HEK293 (cell line): Measurements from ENCODE around the gene ANKH.

Source experiments
- KLF10 ChIP-seq: fragments of 450-650 bp; IDR thresholded peaks from 2 replicates; pipeline ENCODE4 v1.5.1; 2018; ENCODE audit warnings: missing biosample characterization, mild to moderate bottlenecking, missing genetic modification characterization
- MEIS1 ChIP-seq: sonication (generic); formaldehyde crosslinking; IDR thresholded peaks from 2 replicates; pipeline ENCODE4 v1.8.1; 2022; ENCODE audit warnings: missing genetic modification reagents, mild to moderate bottlenecking, borderline replicate concordance
- MYNN ChIP-seq: fragments of 450-650 bp; formaldehyde crosslinking; IDR thresholded peaks from 2 replicates; pipeline ENCODE4 v1.5.1; 2016; ENCODE audit warnings: missing biosample characterization, missing genetic modification characterization, borderline replicate concordance
- ZBTB48 ChIP-seq: fragments of 450-650 bp; formaldehyde crosslinking; IDR thresholded peaks from 2 replicates; pipeline ENCODE4 v1.5.1; 2016; ENCODE audit warnings: missing biosample characterization, missing genetic modification characterization
- ZNF10 ChIP-seq: fragments of 450-650 bp; formaldehyde crosslinking; IDR thresholded peaks from 2 replicates; pipeline ENCODE4 v1.5.1; 2017; ENCODE audit warnings: missing biosample characterization, missing genetic modification characterization
- ZNF174 ChIP-seq: fragments of 450-650 bp; formaldehyde crosslinking; IDR thresholded peaks from 2 replicates; pipeline ENCODE4 v1.5.0; 2017; ENCODE audit warnings: missing biosample characterization, mild to moderate bottlenecking, missing genetic modification characterization
- ZNF274 ChIP-seq, 2 experiments: fragments of 200-500 bp in 1 of 2; fragments of 450-650 bp in 1 of 2; sonication (Bioruptor generic) in 1 of 2; formaldehyde crosslinking in 1 of 2; IDR thresholded peaks; 2 replicates each; pipeline versions ENCODE4 v1.5.1 to v1.6.1; 2014 to 2016; ENCODE audit warnings: borderline replicate concordance in 1 of 2, inconsistent platforms in 1 of 2, low read length in 1 of 2, missing biosample characterization in 1 of 2, missing genetic modification characterization in 1 of 2
- ZNF391 ChIP-seq: fragments of 450-650 bp; formaldehyde crosslinking; IDR thresholded peaks from 2 replicates; pipeline ENCODE4 v1.5.1; 2016; ENCODE audit warnings: low read depth, missing biosample characterization, missing genetic modification characterization, borderline replicate concordance
- ZNF510 ChIP-seq: fragments of 450-650 bp; formaldehyde crosslinking; IDR thresholded peaks from 2 replicates; pipeline ENCODE4 v1.5.1; 2018; ENCODE audit warnings: mild to moderate bottlenecking, missing genetic modification characterization, missing biosample characterization; ENCODE audit not compliant: insufficient replicate concordance
- ZNF768 ChIP-seq: fragments of 450-650 bp; formaldehyde crosslinking; IDR thresholded peaks from 2 replicates; pipeline ENCODE4 v1.5.1; 2018; ENCODE audit warnings: missing biosample characterization, mild to moderate bottlenecking, missing genetic modification characterization
- TF ChIP-seq, protein P1 (sequence below): fragments of 450-650 bp; formaldehyde crosslinking; IDR thresholded peaks from 2 replicates; pipeline ENCODE4 v1.5.1; 2016; ENCODE audit warnings: missing biosample characterization, missing genetic modification characterization
- TF ChIP-seq, protein P2 (sequence below): fragments of 450-650 bp; formaldehyde crosslinking; IDR thresholded peaks from 2 replicates; pipeline ENCODE4 v1.5.1; 2017; ENCODE audit warnings: missing biosample characterization, mild to moderate bottlenecking, missing genetic modification characterization, moderate library complexity
- TF ChIP-seq, protein P3 (sequence below): fragments of 450-650 bp; formaldehyde crosslinking; IDR thresholded peaks from 2 replicates; pipeline ENCODE4 v1.5.1; 2016; ENCODE audit warnings: missing biosample characterization, missing genetic modification characterization

DNA sequence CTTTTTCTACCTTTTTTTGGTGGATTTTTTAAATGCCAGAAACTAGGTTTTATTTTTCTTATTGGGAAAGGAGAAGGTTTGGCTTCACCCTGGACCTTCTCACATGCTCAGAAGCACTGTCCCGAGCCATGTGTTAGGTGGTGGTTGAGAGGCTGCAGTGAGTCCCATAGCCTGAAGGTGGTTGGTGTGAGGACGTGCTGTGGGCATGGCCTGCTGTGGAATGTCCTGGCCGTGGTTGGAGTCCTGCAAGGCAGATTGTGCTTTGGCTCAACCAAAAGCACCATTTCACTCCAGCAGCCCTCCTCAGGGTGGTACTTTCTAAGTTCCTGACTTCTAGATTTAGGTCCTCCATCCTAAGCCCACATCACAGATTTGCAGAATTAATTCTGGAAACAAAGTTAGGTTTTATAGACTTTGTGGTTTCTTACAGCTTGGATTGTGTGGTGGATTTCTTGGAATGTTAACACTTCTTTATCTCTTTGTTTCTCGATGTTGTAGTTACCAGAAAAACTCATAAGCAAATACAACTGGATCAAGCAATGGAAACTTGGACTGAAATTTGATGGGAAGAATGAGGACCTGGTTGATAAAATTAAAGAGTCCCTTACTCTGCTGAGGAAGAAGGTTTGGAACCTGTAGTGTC, 184.4 kb downstream of the ANKH start:
- TF ChIP-seq ZBTB48 (tag by site-specific recombination) (no peak), ZNF768 (no peak), ZNF174 (tag by site-specific recombination) (no peak), ZNF10 (tag by site-specific recombination) (no peak), MEIS1 (no peak), ZNF391 (tag by site-specific recombination) (no peak), KLF10 (no peak), ZNF274 (IDR thresholded peaks at IDR 0.05; ENCODE audit: low read length) (no peak), ZNF274 (tag by site-specific recombination; IDR thresholded peaks at IDR 0.05; ENCODE audit: borderline replicate concordance) (no peak), ZNF510 (tag by site-specific recombination) (no peak), MYNN (tag by site-specific recombination) (no peak)
- TF ChIP-seq, protein P1, sequence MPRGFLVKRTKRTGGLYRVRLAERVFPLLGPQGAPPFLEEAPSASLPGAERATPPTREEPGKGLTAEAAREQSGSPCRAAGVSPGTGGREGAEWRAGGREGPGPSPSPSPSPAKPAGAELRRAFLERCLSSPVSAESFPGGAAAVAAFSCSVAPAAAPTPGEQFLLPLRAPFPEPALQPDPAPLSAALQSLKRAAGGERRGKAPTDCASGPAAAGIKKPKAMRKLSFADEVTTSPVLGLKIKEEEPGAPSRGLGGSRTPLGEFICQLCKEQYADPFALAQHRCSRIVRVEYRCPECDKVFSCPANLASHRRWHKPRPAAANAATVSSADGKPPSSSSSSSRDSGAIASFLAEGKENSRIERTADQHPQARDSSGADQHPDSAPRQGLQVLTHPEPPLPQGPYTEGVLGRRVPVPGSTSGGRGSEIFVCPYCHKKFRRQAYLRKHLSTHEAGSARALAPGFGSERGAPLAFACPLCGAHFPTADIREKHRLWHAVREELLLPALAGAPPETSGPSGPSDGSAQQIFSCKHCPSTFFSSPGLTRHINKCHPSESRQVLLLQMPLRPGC (tag by site-specific recombination), result no peak
- TF ChIP-seq, protein P2, sequence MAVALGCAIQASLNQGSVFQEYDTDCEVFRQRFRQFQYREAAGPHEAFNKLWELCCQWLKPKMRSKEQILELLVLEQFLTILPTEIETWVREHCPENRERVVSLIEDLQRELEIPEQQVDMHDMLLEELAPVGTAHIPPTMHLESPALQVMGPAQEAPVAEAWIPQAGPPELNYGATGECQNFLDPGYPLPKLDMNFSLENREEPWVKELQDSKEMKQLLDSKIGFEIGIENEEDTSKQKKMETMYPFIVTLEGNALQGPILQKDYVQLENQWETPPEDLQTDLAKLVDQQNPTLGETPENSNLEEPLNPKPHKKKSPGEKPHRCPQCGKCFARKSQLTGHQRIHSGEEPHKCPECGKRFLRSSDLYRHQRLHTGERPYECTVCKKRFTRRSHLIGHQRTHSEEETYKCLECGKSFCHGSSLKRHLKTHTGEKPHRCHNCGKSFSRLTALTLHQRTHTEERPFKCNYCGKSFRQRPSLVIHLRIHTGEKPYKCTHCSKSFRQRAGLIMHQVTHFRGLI (tag by site-specific recombination), result no peak
- TF ChIP-seq, protein P3, sequence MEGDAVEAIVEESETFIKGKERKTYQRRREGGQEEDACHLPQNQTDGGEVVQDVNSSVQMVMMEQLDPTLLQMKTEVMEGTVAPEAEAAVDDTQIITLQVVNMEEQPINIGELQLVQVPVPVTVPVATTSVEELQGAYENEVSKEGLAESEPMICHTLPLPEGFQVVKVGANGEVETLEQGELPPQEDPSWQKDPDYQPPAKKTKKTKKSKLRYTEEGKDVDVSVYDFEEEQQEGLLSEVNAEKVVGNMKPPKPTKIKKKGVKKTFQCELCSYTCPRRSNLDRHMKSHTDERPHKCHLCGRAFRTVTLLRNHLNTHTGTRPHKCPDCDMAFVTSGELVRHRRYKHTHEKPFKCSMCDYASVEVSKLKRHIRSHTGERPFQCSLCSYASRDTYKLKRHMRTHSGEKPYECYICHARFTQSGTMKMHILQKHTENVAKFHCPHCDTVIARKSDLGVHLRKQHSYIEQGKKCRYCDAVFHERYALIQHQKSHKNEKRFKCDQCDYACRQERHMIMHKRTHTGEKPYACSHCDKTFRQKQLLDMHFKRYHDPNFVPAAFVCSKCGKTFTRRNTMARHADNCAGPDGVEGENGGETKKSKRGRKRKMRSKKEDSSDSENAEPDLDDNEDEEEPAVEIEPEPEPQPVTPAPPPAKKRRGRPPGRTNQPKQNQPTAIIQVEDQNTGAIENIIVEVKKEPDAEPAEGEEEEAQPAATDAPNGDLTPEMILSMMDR (tag by site-specific recombination), result no peak
